HepG2 (cell line): Measurements from ENCODE around the gene SFI1. TPM values are rescaled to one million over a fixed set of nuclear protein-coding genes. Genes with fewer than 3 reads are reported as not detected.

Experiments
- AFF4 ChIP-seq: sonication (generic); formaldehyde crosslinking; IDR thresholded peaks from 2 replicates; pipeline ENCODE4 v1.4.0; 2020; ENCODE audit warnings: missing genetic modification reagents
- AKAP8 ChIP-seq: sonication (generic); formaldehyde crosslinking; IDR thresholded peaks from 2 replicates; pipeline ENCODE4 v1.5.1; 2020; ENCODE audit warnings: mild to moderate bottlenecking, missing genetic modification reagents
- EED ChIP-seq: sonication (generic); formaldehyde crosslinking; IDR thresholded peaks from 2 replicates; pipeline ENCODE4 v1.5.0; 2020; ENCODE audit warnings: mild to moderate bottlenecking, missing genetic modification reagents
- HOXA5 ChIP-seq: sonication (generic); formaldehyde crosslinking; IDR thresholded peaks from 2 replicates; pipeline ENCODE4 v1.4.0; 2020; ENCODE audit warnings: missing genetic modification reagents
- JDP2 ChIP-seq: sonication (generic); formaldehyde crosslinking; IDR thresholded peaks from 2 replicates; pipeline ENCODE4 v1.8.1; 2022; ENCODE audit warnings: missing genetic modification reagents, borderline replicate concordance
- KMT2B ChIP-seq: IDR thresholded peaks from 2 replicates; pipeline ENCODE4 v1.6.1; 2016; ENCODE audit warnings: missing genetic modification reagents, missing compliant biosample characterization
- MAX ChIP-seq: IDR thresholded peaks from 2 replicates; pipeline ENCODE4 v1.6.1; 2012; ENCODE audit warnings: inconsistent platforms
- MEIS1 ChIP-seq: sonication (generic); formaldehyde crosslinking; IDR thresholded peaks from 2 replicates; pipeline ENCODE4 v1.9.0; 2021; ENCODE audit warnings: mild to moderate bottlenecking, missing genetic modification reagents, moderate library complexity, borderline replicate concordance
- REL ChIP-seq: sonication (generic); formaldehyde crosslinking; conservative IDR thresholded peaks from 2 replicates; pipeline ENCODE4 v1.8.0; 2022; ENCODE audit warnings: mild to moderate bottlenecking, missing genetic modification reagents, moderate library complexity
- SMAD9 ChIP-seq: sonication (generic); formaldehyde crosslinking; IDR thresholded peaks from 2 replicates; pipeline ENCODE4 v1.5.1; 2020; ENCODE audit warnings: mild to moderate bottlenecking, missing genetic modification reagents
- SPEN ChIP-seq: sonication (generic); formaldehyde crosslinking; IDR thresholded peaks from 2 replicates; pipeline ENCODE4 v1.5.1; 2020; ENCODE audit warnings: low read depth, mild to moderate bottlenecking, missing genetic modification reagents
- SYNCRIP ChIP-seq: fragments of 200-400 bp; formaldehyde crosslinking; IDR thresholded peaks from 2 replicates; pipeline ENCODE4 v1.6.1; 2018; ENCODE audit warnings: mild to moderate bottlenecking, low read depth, low read length; ENCODE audit not compliant: insufficient read depth
- YEATS2 ChIP-seq: sonication (generic); formaldehyde crosslinking; IDR thresholded peaks from 2 replicates; pipeline ENCODE4 v1.4.0; 2020; ENCODE audit warnings: missing genetic modification reagents, borderline replicate concordance
- ZC3H13 ChIP-seq: sonication (generic); formaldehyde crosslinking; IDR thresholded peaks from 2 replicates; pipeline ENCODE4 v1.8.1; 2023; ENCODE audit warnings: mild to moderate bottlenecking, missing genetic modification reagents, moderate library complexity
- ZMAT5 ChIP-seq: sonication (generic); formaldehyde crosslinking; IDR thresholded peaks from 2 replicates; pipeline ENCODE4 v1.5.0; 2020; ENCODE audit warnings: mild to moderate bottlenecking, low read depth, missing genetic modification reagents, borderline replicate concordance
- ZNF138 ChIP-seq: sonication (generic); formaldehyde crosslinking; IDR thresholded peaks from 2 replicates; pipeline ENCODE4 v1.5.0; 2020; ENCODE audit warnings: mild to moderate bottlenecking, low read depth, missing genetic modification reagents
- ZNF143 ChIP-seq: sonication (generic); formaldehyde crosslinking; IDR thresholded peaks from 2 replicates; pipeline ENCODE4 v1.4.0; 2020; ENCODE audit warnings: missing genetic modification reagents
- ZNF180 ChIP-seq: sonication (generic); formaldehyde crosslinking; IDR thresholded peaks from 2 replicates; pipeline ENCODE4 v1.4.0; 2020; ENCODE audit warnings: low read depth, missing genetic modification reagents, borderline replicate concordance
- ZNF331 ChIP-seq: sonication (generic); formaldehyde crosslinking; IDR thresholded peaks from 2 replicates; pipeline ENCODE4 v1.4.0; 2020; ENCODE audit warnings: missing genetic modification reagents
- ZNF512 ChIP-seq: sonication (generic); formaldehyde crosslinking; IDR thresholded peaks from 2 replicates; pipeline ENCODE4 v1.4.0; 2020; ENCODE audit warnings: mild to moderate bottlenecking, missing genetic modification reagents
- ZNF513 ChIP-seq: sonication (generic); formaldehyde crosslinking; conservative IDR thresholded peaks from 2 replicates; pipeline ENCODE4 v1.5.0; 2020; ENCODE audit warnings: missing genetic modification reagents
- ZNF564 ChIP-seq: sonication (generic); formaldehyde crosslinking; IDR thresholded peaks from 2 replicates; pipeline ENCODE4 v1.8.1; 2023; ENCODE audit warnings: mild to moderate bottlenecking, missing genetic modification reagents
- polyA plus RNA-seq, 8 experiments: library from polyadenylated mRNA; depleted of rRNA in 3 of 8; stranded (reverse) in 7 of 8; unstranded in 1 of 8; fragments of >200 nt; fragmentation: Illumina TruSeq in 4 of 8; extraction: Trizol in 4 of 8; gene quantifications; 2 replicates each; pipeline versions ENCODE4 v1.2.1 to v1.2.3, GENCODE V29; 2011 to 2016; ENCODE audit warnings: low read depth in 4 of 8, missing spikeins in 1 of 8, mixed read lengths in 1 of 8; ENCODE audit not compliant: insufficient read depth in 1 of 8
- total RNA-seq, 5 experiments: library from RNA; depleted of rRNA; stranded (reverse); fragments of >200 nt; fragmentation: Illumina TruSeq; extraction: Trizol; gene quantifications; 2 replicates each; pipeline ENCODE4 v1.2.3, GENCODE V29; 2016; ENCODE audit warnings: low read depth in 1 of 5

Gene SFI1
- total and polyA plus RNA-seq, 2 of the 13 experiments (the other 11 are each of a cell fraction or from before 2014, with no cell fraction given): 20.5 to 40.1 TPM

- TF ChIP-seq JDP2 (CRISPR knock-in tag) (no peak), AFF4 (0 out of 2 replicates have a peak, but pooled peaks have one; percentile 50), SPEN (peak; percentile 91), SYNCRIP (no peak), KMT2B (peak; percentile 41), ZNF138 (CRISPR knock-in tag) (0 out of 2 replicates have a peak, but pooled peaks have one; percentile 77), ZMAT5 (CRISPR knock-in tag) (no peak), ZNF564 (0 out of 2 replicates have a peak, but pooled peaks have one; percentile 59), EED (CRISPR knock-in tag) (peak; percentile 83; the same call in 1 of the 2 replicates), ZNF331 (CRISPR knock-in tag) (no peak), ZNF512 (CRISPR knock-in tag) (no peak), SMAD9 (CRISPR knock-in tag) (no peak), HOXA5 (CRISPR knock-in tag) (no peak; the same call in 1 of the 2 replicates), ZNF180 (no peak), AKAP8 (no peak), MEIS1 (CRISPR knock-in tag) (0 out of 2 replicates have a peak, but pooled peaks have one; percentile 44), ZNF513 (CRISPR knock-in tag) (no peak), MAX (peak; percentile 76), ZC3H13 (CRISPR knock-in tag) (no peak), YEATS2 (no peak), REL (CRISPR knock-in tag) (0 out of 2 replicates have a peak, but pooled peaks have one; percentile 31), ZNF143 (CRISPR knock-in tag) (no peak)
These were observed 6.5 kb upstream of the SFI1 start, which contains the start of gene EIF4ENIF1 (continued) for GRCh38 chr22:31489632-31490495.
